Stimulated activated CD8-positive, alpha-beta memory T cell treated with anti-CD3 and anti-CD28 coated beads, Interleukin-2, amount 100 ng/mL, for 48 hours (primary cell): ENCODE measurements around the gene LBHD1.
"Not testable (repeated sequence)": the region's sequence is repeated elsewhere in the genome, so short reads cannot be mapped to it uniquely, and the experiment has no call there.

Experiments
- DNase-seq, 2 donors: peaks; one replicate each; pipeline ENCODE4 v3.0.0-alpha.2; 2020; ENCODE audit warnings: low read depth in 2 of 2

Gene LBHD1

GRCh38 chr11:62671608-62672389 is at the start of gene LBHD1, which contains the start of gene UQCC3:
TSS of gene LBHD1 (minus strand) at chr11:62672267. CDS start at chr11:62670031, 2,236 bp downstream.
TSS of gene UQCC3 (plus strand) at chr11:62671673. CDS start at chr11:62671746, 73 bp downstream.
- peak; percentile 60 to 83 for DNase-seq

- no peak for DNase-seq
Observed at GRCh38 chr11:62719302-62719978, 47.4 kb upstream of the LBHD1 start.

GRCh38 chr11:62716816-62717215 is 44.7 kb upstream of the LBHD1 start:
- no peak for DNase-seq

- no peak for DNase-seq
Observed at GRCh38 chr11:62716206-62716605, 44.1 kb upstream of the LBHD1 start.

DNA sequence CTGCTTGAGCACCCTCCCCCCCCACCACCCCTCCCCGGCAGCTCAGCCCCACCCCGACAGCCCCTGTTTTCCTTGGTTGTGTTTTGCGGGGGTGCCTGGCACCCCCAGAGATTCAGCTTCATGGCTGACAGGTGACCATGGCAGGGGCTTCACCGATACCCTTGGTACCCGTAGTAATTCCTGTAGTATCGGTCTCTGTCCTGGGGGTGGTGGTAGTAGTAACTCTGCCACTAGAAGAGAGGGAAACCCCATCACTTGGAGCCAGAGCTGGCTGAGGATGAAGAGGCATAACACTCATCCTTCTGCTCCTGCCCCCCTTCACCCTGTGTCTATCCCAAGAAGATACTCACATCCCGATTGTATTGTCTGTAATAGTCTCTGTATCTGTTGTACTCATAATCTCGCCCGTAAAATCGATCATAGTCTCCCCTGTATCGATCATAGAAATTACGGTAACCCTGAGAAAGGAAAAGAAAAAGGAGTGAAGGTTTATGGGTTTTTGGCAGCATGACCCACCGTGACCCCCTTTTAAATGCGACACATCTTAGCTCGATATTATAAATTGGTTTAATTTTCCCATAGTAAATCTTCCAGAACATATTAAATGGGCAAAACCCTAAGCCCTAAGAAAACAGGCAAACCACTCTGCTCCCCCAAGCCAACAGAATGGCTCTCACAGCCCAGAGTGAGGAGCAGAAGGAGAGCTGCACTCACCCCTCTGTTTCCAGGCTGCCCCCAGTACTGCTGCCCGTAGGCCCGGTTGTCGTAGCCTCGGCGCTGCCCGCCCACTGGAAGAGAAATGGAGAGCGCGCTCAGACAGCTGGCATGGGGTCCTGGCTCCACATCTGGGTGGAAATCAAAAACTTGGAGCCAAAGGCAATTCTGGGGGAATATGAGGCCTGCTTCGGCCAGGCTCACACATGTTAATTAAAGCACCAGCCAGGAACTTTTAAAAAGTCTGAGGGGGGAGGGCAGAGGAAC is 43.4 kb upstream of the LBHD1 start:
- no peak for DNase-seq

DNA sequence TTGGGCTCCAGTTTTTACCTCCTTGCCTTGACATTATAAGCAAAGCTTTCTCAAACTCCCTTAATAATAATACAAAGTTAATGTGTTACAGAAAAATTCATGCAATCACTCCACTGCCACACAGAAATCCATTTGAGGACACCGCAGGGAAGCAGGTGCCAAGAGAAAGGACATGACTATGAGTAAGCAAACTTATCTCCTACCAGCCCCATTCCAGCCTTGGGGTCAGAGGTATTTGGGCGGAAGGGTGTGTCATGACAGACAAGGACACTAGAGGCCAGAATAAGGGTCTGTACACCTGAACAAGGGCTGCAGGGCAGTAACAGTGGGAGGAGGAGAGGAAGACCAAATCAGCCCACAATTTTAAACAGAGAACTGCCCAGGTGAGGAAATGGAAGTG is 41.3 kb upstream of the LBHD1 start:
- DNase-seq, result no peak

DNA sequence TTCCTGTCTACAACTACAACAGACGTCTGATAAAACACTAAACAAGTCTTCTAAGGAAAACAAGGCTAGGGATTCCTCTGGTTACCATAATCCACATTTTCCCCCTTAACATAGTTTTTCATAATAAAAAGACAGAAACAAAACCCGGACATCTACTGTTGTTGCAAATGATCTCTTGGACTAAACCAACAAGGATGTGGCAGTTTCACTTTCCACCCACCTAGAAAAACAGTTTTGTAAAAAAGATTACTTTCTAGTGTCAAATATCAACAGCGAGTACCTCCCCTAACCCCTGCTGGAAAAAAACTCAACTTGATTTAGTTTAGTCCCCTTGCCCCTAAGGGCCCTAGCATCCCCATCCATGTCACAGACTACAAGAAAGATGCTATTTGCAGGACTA is 40.8 kb upstream of the LBHD1 start:
- DNase-seq, result no peak

DNA sequence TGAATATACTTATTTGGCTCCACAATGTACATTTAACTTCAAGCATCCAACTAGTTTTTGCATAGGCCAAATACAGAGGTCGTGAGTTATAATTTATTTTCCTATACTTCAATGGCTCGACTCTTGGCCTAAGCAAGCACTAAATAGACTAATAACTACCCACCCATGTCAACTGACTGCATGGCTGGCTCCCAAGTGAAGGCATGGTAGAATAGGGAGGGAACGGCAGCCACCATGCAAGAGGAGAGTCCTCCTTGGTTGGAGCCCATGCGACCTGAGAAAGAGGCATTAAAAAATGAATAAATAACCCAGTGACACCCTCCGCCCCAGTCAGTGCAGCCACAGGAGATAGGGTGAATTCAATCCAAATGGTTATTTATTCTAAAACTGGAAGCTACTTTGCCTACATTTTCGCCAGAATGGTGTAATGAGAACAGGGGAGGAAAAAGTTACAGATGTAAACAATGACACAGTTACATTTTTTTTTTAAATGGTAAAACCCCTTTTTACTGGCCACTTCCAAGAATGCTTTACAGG is 40.3 kb upstream of the LBHD1 start:
- no peak for DNase-seq

GRCh38 chr11:62710001-62710345 is 37.9 kb upstream of the LBHD1 start:
- DNase-seq, result no peak

DNA sequence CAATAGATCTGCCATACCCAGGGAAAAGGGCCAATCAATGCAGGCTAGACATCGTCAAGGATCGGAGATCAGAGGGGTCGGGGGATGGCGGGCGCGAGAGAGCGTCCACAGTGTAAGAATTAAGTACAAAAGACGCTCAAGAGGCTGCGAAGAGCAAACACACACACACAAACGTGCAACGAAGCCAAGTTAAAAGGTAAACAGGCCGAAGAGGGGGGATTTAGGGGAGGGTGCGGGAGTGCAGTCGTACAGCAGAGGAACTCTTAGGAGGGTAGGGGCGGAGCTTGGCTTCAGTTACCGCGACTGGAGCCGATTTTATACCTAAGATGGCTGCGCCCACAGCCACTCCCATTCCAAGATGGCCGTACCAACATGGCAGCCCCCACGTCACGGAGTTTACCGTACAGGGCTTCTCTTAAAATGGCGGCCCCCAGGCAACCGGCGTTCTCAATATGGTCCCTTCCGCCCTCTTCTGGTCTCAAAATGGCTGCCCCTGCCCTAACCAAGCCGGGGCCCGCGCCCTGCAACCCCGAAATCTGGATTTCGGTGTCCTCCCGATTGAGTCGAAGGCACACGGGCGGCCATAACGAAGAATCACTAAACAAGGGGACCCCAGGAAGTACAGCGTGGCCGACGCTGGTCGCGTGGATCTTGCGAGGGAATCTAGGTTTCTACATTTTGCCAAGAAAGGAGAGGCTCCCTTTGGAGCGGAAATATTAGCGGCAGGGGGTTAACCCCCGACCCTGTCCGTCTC is 37.4 kb upstream of the LBHD1 start:
- peak; percentile 86 to 91 for DNase-seq

DNA sequence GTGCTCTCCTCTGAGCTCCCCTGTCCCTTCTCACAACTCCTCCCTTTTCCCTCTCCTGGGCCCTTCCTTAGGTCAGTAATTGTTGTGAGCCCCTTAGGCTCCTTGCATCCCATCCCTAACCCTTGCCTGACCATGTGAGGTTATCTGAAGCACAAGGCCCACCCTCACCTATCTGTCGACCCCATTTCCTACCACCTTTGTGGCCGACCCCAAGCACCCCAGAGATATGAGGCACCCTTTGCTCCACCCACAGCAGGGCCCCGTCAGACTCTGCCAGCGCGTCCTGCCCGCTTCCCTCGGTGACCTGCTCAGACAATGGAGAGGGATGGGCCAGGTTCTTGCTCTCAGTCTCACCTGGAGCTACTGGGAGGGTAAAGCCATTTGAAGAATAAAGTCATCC is 36.7 kb upstream of the LBHD1 start:
- DNase-seq, result peak in 1 of 2 donors; percentile 33

DNA sequence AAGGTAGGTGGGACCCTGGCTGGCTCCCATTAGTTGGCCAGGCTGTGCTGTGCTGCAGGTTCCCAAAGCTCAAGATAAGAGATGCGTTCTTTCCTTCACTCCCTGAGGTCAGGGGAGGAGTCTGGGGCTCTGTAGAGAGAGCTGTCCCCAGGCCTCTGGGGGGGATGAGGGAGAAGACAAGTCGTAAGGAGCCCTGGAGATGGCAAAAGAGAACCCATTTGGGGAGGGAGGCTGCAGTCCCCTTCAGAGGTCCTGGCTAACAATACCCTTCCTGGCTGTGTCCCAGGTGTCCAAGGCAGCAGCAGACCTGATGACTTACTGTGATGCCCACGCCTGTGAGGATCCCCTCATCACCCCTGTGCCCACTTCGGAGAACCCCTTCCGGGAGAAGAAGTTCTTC is 36.3 kb upstream of the LBHD1 start:
- no peak for DNase-seq

GRCh38 chr11:62707277-62707861 is 35.3 kb upstream of the LBHD1 start, which contains the start of the genes BSCL2 and GNG3:
TSS of gene BSCL2 (minus strand) at chr11:62707424. CDS start at chr11:62707195, 229 bp downstream.
TSS of gene GNG3 (plus strand) at chr11:62707676. CDS start at chr11:62708296, 620 bp downstream.
- no peak for DNase-seq

GRCh38 chr11:62706850-62707247 is 34.8 kb upstream of the LBHD1 start:
- DNase-seq, result no peak

GRCh38 chr11:62705880-62706849 is 34.1 kb upstream of the LBHD1 start:
- DNase-seq, result peak; percentile 94 to 97

GRCh38 chr11:62705413-62705812 is 33.3 kb upstream of the LBHD1 start:
- no peak for DNase-seq

GRCh38 chr11:62703921-62704320 is 31.9 kb upstream of the LBHD1 start:
- DNase-seq, result not testable (repeated sequence)

- DNase-seq, result no peak
Observed at GRCh38 chr11:62702246-62702645, 30.2 kb upstream of the LBHD1 start.
